ENCODE measurements around the gene NR2E1. TPM values are rescaled to one million over a fixed set of nuclear protein-coding genes. Genes with fewer than 3 reads are reported as not detected.

Gene NR2E1
- total and polyA plus RNA-seq, 8 donors: not detected

DNA sequence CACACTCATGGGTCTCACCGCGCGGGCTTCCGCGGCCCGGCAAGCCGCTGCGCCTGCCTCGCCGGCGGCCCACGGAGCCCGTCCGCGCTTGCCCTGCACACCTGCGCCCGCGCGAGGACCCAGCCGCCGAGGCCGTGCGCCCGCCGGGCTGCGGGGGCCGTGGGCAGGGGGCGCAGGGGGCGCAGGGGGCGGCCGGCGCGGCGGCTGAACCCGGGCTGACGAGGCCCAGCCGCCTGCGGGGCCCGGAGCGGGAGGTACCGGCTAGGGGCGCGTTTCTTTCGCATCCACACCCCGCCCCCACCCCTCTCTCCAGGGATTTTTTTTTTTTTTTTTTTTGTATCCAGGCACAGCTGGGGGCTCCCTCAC, 47.5 kb upstream of the NR2E1 start:
- 0 to 4% (median 1%) methylated on average over 15 to 45 of the region's 45 CpGs for WGBS, 5 donors
- Histone ChIP-seq H3K4me1 (peaks cover 51 to 61% (median 57%) of the 10 kb centered on the region in 4 donors), H3K27me3 (peaks cover 27 to 100% (median 89%) of the 10 kb centered on the region in 3 donors), H3K36me3 (no peaks in the 10 kb centered on the region), H3K4me3 (peak overlapping the region; percentile 51 to 94 (median 60)), H3K9me3 (no peaks in the 10 kb centered on the region), H3K27ac (no peak overlapping the region)
- intact Hi-C loops (cut with DNase I; ENCODE audit: low total_unique reads): loop anchor here (5.0 to 10.0 kb wide), 3 partner anchors 144 to 406 kb away; partner anchors contain the start of gene SNX3
- no peak for DNase-seq
- TF ChIP-seq POLR2A (IDR thresholded peaks at IDR 0.05): no peak
- no peak for TF ChIP-seq EP300 (IDR thresholded peaks at IDR 0.05)
- TF ChIP-seq CTCF (IDR thresholded peaks at IDR 0.05): no peak
- TF ChIP-seq POLR2AphosphoS5 (IDR thresholded peaks at IDR 0.05): no peak

DNA sequence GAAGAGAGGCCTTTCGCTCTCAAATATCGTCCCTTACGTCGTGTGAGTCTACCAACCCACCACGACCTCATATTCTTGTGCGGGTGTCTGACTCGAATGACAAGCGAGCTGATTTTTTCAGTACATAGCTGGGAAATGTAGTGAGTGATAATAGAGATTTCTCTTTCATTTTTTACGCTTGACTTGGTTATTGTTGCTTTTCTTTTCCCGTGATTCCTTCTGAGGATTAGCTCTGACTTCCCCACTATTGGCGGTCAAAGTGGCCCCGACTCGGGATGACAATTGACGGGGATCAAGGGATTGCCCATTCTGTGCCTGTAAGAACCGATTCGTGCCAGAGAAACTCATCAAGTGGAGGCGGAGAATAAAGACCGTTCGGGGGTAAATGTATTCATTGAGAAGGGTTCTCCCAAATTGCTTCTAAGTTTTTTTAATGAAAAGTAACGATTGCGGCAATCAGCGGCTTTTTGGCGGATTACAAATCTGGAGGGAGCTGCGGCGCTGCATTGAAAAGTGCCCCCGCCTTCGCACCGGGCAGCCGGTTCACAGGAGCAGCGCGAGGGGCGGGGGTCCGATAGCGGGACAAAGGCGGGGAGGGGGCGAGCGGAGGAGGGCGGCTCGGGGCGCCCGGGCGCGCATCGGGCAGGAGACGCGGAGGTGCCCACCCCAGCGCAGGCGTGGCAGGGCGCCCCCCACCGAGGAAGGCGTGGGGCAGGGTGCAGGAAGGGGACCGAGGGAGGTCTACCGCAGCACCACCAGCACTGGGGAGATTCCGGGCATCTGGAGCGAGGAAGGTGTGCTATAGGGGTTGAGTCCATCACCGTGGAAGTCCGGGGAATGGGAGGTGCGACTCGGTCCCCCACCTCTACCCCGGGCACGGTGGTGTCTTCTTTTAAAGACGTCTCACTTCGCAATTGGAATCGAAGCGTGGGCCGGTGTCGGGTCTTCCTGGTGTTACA, 46.7 kb upstream of the NR2E1 start:
- H3K4me1 ChIP-seq: peaks cover 44 to 54% (median 50%) of the 10 kb centered on the region in 4 donors
- H3K27me3 ChIP-seq: peaks cover 23 to 100% (median 88%) of the 10 kb centered on the region in 3 donors
- WGBS, 5 donors: 3 to 7% (median 6%) methylated on average over 50 to 67 of the region's 67 CpGs
- no peaks in the 10 kb centered on the region for H3K9me3 ChIP-seq
- H3K36me3 ChIP-seq: no peaks in the 10 kb centered on the region
- H3K27ac ChIP-seq: no peak overlapping the region
- no peak for TF ChIP-seq POLR2AphosphoS5 (IDR thresholded peaks at IDR 0.05)
- TF ChIP-seq CTCF (IDR thresholded peaks at IDR 0.05): no peak
- TF ChIP-seq POLR2A (IDR thresholded peaks at IDR 0.05): no peak
- no peak for TF ChIP-seq EP300 (IDR thresholded peaks at IDR 0.05)
- intact Hi-C loops (cut with DNase I; ENCODE audit: low total_unique reads): loop anchor here (5.0 to 10.0 kb wide), 3 partner anchors 143 to 406 kb away; partner anchors contain the start of gene SNX3
- DNase-seq: peak in 1 of 2 donors; percentile 22
- peak overlapping the region; percentile 51 to 94 (median 60) for H3K4me3 ChIP-seq

DNA sequence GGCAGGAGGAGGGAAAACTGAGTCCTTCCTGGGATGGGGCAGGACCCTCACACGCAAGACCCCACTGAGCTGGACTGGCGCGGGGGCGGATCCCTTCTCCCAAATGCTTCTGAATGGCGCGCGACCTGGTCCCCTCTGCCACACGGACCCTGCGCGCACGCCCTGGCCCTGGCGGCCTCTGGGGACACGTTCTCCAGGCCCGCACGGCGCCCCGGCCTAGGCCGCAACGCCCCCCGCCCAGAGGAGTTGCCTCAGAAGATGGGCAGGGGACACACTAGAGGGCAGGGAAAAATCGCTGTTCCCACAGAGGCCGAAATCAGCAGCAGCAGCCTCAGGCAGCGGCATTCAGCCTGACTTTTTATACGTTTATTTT, 46.1 kb upstream of the NR2E1 start:
- peaks cover 0 to 4% (median 0%) of the 10 kb centered on the region in 4 donors for H3K9me3 ChIP-seq
- H3K4me1 ChIP-seq: peaks cover 38 to 47% (median 44%) of the 10 kb centered on the region in 4 donors
- intact Hi-C loops (cut with DNase I; ENCODE audit: low total_unique reads): loop anchor here (5.0 to 10.0 kb wide), 3 partner anchors 143 to 405 kb away; partner anchors contain the start of gene SNX3
- TF ChIP-seq POLR2AphosphoS5 (IDR thresholded peaks at IDR 0.05) (no peak), CTCF (IDR thresholded peaks at IDR 0.05) (no peak), POLR2A (IDR thresholded peaks at IDR 0.05) (no peak), EP300 (IDR thresholded peaks at IDR 0.05) (no peak)
- peaks cover 22 to 100% (median 89%) of the 10 kb centered on the region in 3 donors for H3K27me3 ChIP-seq
- peak overlapping the region in 2 of 4 donors; percentile 55 to 94 for H3K4me3 ChIP-seq
- no peaks in the 10 kb centered on the region for H3K36me3 ChIP-seq
- no peak for DNase-seq
- H3K27ac ChIP-seq: no peak overlapping the region
- WGBS, 5 donors: 42 to 65% (median 49%) methylated on average over 22 to 24 of the region's 24 CpGs

- DNase-seq: no peak
- Histone ChIP-seq H3K27me3 (peaks cover 22 to 100% (median 83%) of the 10 kb centered on the region in 3 donors), H3K4me3 (no peak overlapping the region), H3K4me1 (peaks cover 32 to 41% (median 38%) of the 10 kb centered on the region in 4 donors), H3K27ac (no peak overlapping the region), H3K9me3 (peaks cover 0 to 4% (median 0%) of the 10 kb centered on the region in 4 donors), H3K36me3 (no peaks in the 10 kb centered on the region)
- WGBS, 5 donors: 66 to 82% (median 73%) methylated on average over 12 of the region's 12 CpGs
- intact Hi-C loops (cut with DNase I; ENCODE audit: low total_unique reads): no loop called here
- TF ChIP-seq EP300 (IDR thresholded peaks at IDR 0.05) (no peak), CTCF (IDR thresholded peaks at IDR 0.05) (no peak), POLR2A (IDR thresholded peaks at IDR 0.05) (no peak), POLR2AphosphoS5 (IDR thresholded peaks at IDR 0.05) (no peak)
Measured at GRCh38 chr6:108120311-108120710, 45.5 kb upstream of the NR2E1 start.

Measured in stomach (tissue), 9 donors.